GM23248 (cell line): Measurements from ENCODE around the gene SYTL4. TPM values are rescaled to one million over a fixed set of nuclear protein-coding genes. Genes with fewer than 3 reads are reported as not detected.
A peak's percentile ranks its signal among the peaks of the same experiment; 100 is the strongest.

Experiments
- DNase-seq: peaks from one replicate; pipeline ENCODE4 v3.0.0-alpha.2; 2015
- H2AFZ ChIP-seq: fragments of 200-600 bp; sonication (generic); 2 replicates; pipeline ENCODE4 v1.6.1; 2016; ENCODE audit warnings: antibody characterized with exemption
- H3F3A ChIP-seq: fragments of 200-600 bp; sonication (generic); 2 replicates; pipeline ENCODE4 v1.6.1; 2016; ENCODE audit warnings: mild to moderate bottlenecking, antibody characterized with exemption, mixed run types; ENCODE audit not compliant: insufficient read depth
- H3K27ac ChIP-seq: fragments of 200-600 bp; sonication (generic); 2 replicates; pipeline ENCODE4 v1.5.1; 2016; ENCODE audit warnings: mild to moderate bottlenecking
- H3K27me3 ChIP-seq: fragments of 200-600 bp; sonication (generic); replicated peaks from 2 replicates; pipeline ENCODE4 v1.6.1; 2016; ENCODE audit warnings: mild to moderate bottlenecking; ENCODE audit not compliant: insufficient read depth
- H3K36me3 ChIP-seq: fragments of 200-600 bp; sonication (generic); 2 replicates; pipeline ENCODE4 v1.6.1; 2016; ENCODE audit warnings: low read depth, mild to moderate bottlenecking
- H3K4me1 ChIP-seq: fragments of 200-600 bp; sonication (generic); 2 replicates; pipeline ENCODE4 v1.6.1; 2016; ENCODE audit warnings: mild to moderate bottlenecking; ENCODE audit not compliant: insufficient read depth
- H3K4me2 ChIP-seq: fragments of 200-600 bp; sonication (generic); one replicate; pipeline ENCODE4 v1.6.1; 2016; ENCODE audit warnings: mild to moderate bottlenecking; ENCODE audit not compliant: unreplicated experiment
- H3K4me3 ChIP-seq: fragments of 200-600 bp; sonication (generic); 2 replicates; pipeline ENCODE4 v1.5.1; 2016; ENCODE audit warnings: mild to moderate bottlenecking
- H3K79me2 ChIP-seq: fragments of 200-600 bp; sonication (generic); 2 replicates; pipeline ENCODE4 v1.6.1; 2016; ENCODE audit warnings: mild to moderate bottlenecking; ENCODE audit not compliant: insufficient read depth
- H3K9ac ChIP-seq: fragments of 200-600 bp; sonication (generic); 2 replicates; pipeline ENCODE4 v1.6.1; 2016; ENCODE audit warnings: mild to moderate bottlenecking
- H3K9me2 ChIP-seq: fragments of 200-600 bp; sonication (generic); 2 replicates; pipeline ENCODE4 v1.6.1; 2016; ENCODE audit warnings: mixed run types, mild to moderate bottlenecking, moderate library complexity; ENCODE audit not compliant: insufficient read depth
- H3K9me3 ChIP-seq: fragments of 200-600 bp; sonication (generic); one replicate; pipeline ENCODE4 v1.6.1; 2017; ENCODE audit warnings: low read depth
- H4K20me1 ChIP-seq: fragments of 200-600 bp; sonication (generic); 2 replicates; pipeline ENCODE4 v1.6.0; 2016; ENCODE audit not compliant: insufficient read depth
- EZH2 ChIP-seq: fragments of 200-600 bp; sonication (generic); IDR thresholded peaks from 2 replicates; pipeline ENCODE4 v1.6.1; 2018; ENCODE audit warnings: antibody characterized with exemption, mild to moderate bottlenecking; ENCODE audit not compliant: insufficient read depth, poor library complexity, severe bottlenecking
- EZH2phosphoT487 ChIP-seq: fragments of 200-600 bp; sonication (generic); IDR thresholded peaks from 2 replicates; pipeline ENCODE4 v1.6.1; 2018; ENCODE audit warnings: antibody characterized with exemption, moderate library complexity, mild to moderate bottlenecking, low read depth; ENCODE audit not compliant: insufficient read depth
- WGBS, 2 experiments: methylation state at CpG; one replicate each; pipeline ENCODE4 v1.1.6; 2015 to 2017; ENCODE audit warnings: low lambda C conversion rate in 2 of 2, low coverage in 1 of 2; ENCODE audit errors: missing lambda C conversion rate in 2 of 2; 5-methylcytosine and 5-hydroxymethylcytosine counted together
- in situ Hi-C: fragments of 300-500 bp; cut with MboI; formaldehyde crosslinking; loops from 2 replicates; pipeline ENCODE4 v1.15.0; 2020
- polyA plus RNA-seq: library from polyadenylated mRNA; unstranded; fragments of >200 nt; fragmentation: Nextera tagmentation; extraction: Ambion mirVana; gene quantifications from 2 replicates; pipeline ENCODE4 v1.2.1, GENCODE V29; 2016
- total RNA-seq: library from RNA; depleted of rRNA; stranded (reverse); fragments of >200 nt; shearing (Covaris generic); gene quantifications from 2 replicates; pipeline ENCODE4 v1.2.3, GENCODE V29; 2014

Gene SYTL4
- total and polyA plus RNA-seq, 2 experiments from 2014 or later: 1.6 to 3.2 TPM

DNA sequence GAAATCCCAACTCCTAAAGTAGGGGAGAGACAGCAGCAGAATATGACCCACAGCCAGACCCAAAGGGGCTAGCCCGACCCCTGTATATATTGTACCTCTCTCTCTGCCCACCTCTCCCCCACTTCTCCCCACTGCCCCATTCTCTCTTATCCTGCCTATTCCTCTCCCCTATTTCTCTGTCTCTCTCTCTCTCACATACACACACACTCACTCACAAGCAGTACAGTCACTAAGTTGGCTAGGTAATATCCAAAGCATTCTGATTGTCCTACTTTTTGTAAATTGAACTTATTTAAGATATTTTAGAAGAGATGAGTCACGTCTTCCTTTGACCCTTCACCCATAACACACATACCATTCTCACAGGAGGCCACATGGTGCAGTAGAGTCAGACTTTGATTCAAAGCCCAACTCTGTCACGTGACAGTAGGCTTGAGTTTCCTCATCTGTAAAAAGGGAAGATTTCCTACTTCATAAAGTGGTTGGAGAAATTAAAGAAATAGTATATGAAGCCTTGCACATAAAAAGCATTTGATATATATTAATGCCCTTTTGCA, 58.4 kb downstream of the SYTL4 start:
- TF ChIP-seq EZH2 (no peak), EZH2phosphoT487 (no peak)
- Histone ChIP-seq H3K9me3 (no peaks in the 10 kb centered on the region), H3K4me3 (no peak overlapping the region), H3F3A (no peaks in the 10 kb centered on the region), H3K27ac (peak overlapping the region; percentile 46), H3K4me1 (peaks cover 19% of the 10 kb centered on the region), H2AFZ (no peak overlapping the region), H3K9ac (no peak overlapping the region), H3K79me2 (no peaks in the 10 kb centered on the region), H3K9me2 (no peaks in the 10 kb centered on the region), H3K27me3 (no peaks in the 10 kb centered on the region), H3K4me2 (no peak overlapping the region), H3K36me3 (no peaks in the 10 kb centered on the region), H4K20me1 (no peaks in the 10 kb centered on the region)
- peak; percentile 74 for DNase-seq
- 31 to 36% methylated on average over 3 of the region's 3 CpGs for WGBS, 2 experiments
- in situ Hi-C loops: no loop called here

DNA sequence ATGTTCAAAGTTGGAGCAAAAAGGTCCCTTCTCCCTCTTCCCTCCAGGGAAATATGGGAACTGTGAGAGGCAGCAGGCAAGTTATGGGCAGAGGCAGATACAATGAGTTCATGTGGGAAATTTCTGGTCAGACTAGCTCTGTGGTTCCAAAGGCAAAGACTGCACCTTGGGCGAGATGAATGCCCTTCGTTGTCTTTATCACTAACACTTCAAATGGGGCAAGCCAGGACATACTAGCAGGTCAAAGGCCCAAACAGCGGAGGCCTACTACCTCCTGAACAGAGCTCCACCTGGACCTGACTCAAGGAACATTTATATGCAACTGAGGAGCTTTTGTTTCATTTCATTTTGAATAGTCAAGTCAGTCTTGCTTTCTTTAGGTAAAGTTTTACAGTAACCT, 59.0 kb downstream of the SYTL4 start:
- peaks cover 19% of the 10 kb centered on the region for H3K4me1 ChIP-seq
- H3K36me3 ChIP-seq: no peaks in the 10 kb centered on the region
- no peaks in the 10 kb centered on the region for H3K9me2 ChIP-seq
- H3K9ac ChIP-seq: no peak overlapping the region
- TF ChIP-seq EZH2phosphoT487: no peak
- no peak for TF ChIP-seq EZH2
- no peak overlapping the region for H3K4me3 ChIP-seq
- no peak overlapping the region for H3K4me2 ChIP-seq
- WGBS, 2 experiments: 100% methylated on average over 3 of the region's 3 CpGs
- no peak for DNase-seq
- no peaks in the 10 kb centered on the region for H3K27me3 ChIP-seq
- H4K20me1 ChIP-seq: no peaks in the 10 kb centered on the region
- H3K79me2 ChIP-seq: no peaks in the 10 kb centered on the region
- no peaks in the 10 kb centered on the region for H3K9me3 ChIP-seq
- no peaks in the 10 kb centered on the region for H3F3A ChIP-seq
- H3K27ac ChIP-seq: peak overlapping the region; percentile 46
- H2AFZ ChIP-seq: no peak overlapping the region
- in situ Hi-C loops: no loop called here

- Histone ChIP-seq H3K79me2 (no peaks in the 10 kb centered on the region), H2AFZ (no peak overlapping the region), H3K4me3 (no peak overlapping the region), H3K36me3 (no peaks in the 10 kb centered on the region), H3F3A (no peaks in the 10 kb centered on the region), H3K9me2 (no peaks in the 10 kb centered on the region), H3K4me2 (no peak overlapping the region), H3K9ac (no peak overlapping the region), H3K27ac (no peak overlapping the region), H4K20me1 (no peaks in the 10 kb centered on the region), H3K4me1 (peaks cover 11% of the 10 kb centered on the region), H3K9me3 (no peaks in the 10 kb centered on the region), H3K27me3 (no peaks in the 10 kb centered on the region)
- TF ChIP-seq EZH2phosphoT487 (no peak), EZH2 (no peak)
- in situ Hi-C loops: no loop called here
- no peak for DNase-seq
- WGBS, 2 experiments: 51 to 63% methylated on average over 2 of the region's 2 CpGs
Measured at GRCh38 chrX:100663642-100664041, 68.3 kb downstream of the SYTL4 start.

DNA sequence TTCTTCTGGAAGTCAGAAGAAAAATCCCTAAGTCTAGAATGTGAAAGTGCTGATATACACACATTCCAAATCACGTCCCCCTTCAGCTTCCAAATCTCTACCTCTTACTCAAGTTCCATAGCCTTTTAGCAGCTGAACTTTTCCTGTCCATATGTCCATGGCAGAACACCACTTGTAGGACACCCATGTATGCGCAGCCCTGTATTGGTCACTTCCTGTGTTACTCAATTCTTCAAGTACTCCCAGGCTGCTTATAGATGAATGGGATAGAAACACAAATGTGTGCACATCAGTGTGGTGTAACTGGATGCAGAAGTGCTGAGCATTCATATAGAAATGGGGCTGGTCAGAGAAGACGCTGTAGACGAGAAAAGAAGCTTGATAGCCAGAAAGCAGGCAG, 69.1 kb downstream of the SYTL4 start:
- Histone ChIP-seq H4K20me1 (no peaks in the 10 kb centered on the region), H3K4me2 (no peak overlapping the region), H2AFZ (no peak overlapping the region), H3K36me3 (no peaks in the 10 kb centered on the region), H3K4me1 (peaks cover 11% of the 10 kb centered on the region), H3K27me3 (no peaks in the 10 kb centered on the region), H3K4me3 (no peak overlapping the region), H3K27ac (no peak overlapping the region), H3K9me2 (no peaks in the 10 kb centered on the region), H3K9me3 (no peaks in the 10 kb centered on the region), H3K9ac (no peak overlapping the region), H3F3A (no peaks in the 10 kb centered on the region), H3K79me2 (no peaks in the 10 kb centered on the region)
- in situ Hi-C loops: no loop called here
- TF ChIP-seq EZH2 (no peak), EZH2phosphoT487 (no peak)
- DNase-seq: no peak
- 66 to 68% methylated on average over 4 of the region's 4 CpGs for WGBS, 2 experiments

DNA sequence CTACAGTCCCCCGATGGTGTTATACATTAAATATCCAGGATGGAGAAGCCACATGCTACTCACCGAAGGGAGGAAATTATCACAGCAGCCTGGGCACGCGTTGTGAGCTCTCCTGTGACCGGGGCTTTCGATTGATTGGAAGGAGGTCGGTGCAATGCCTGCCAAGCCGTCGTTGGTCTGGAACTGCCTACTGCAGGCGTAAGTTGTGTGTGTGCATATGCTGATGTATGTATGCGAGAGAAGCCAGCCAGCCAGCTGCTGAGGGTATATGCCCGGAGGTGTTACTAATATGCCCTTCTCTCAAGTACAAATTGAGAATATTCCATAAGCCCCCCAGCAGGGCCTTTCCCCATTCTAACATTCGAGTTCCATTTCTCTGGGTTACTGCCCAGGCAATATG, 69.8 kb downstream of the SYTL4 start:
- H3K9ac ChIP-seq: no peak overlapping the region
- no peak overlapping the region for H3K27ac ChIP-seq
- peaks cover 11% of the 10 kb centered on the region for H3K4me1 ChIP-seq
- no peaks in the 10 kb centered on the region for H4K20me1 ChIP-seq
- H3K4me3 ChIP-seq: no peak overlapping the region
- H3K36me3 ChIP-seq: no peaks in the 10 kb centered on the region
- in situ Hi-C loops: no loop called here
- H3K9me2 ChIP-seq: no peaks in the 10 kb centered on the region
- 90% methylated on average over 13 of the region's 13 CpGs for WGBS, 2 experiments
- TF ChIP-seq EZH2phosphoT487: no peak
- no peak for TF ChIP-seq EZH2
- H2AFZ ChIP-seq: no peak overlapping the region
- no peak overlapping the region for H3K4me2 ChIP-seq
- no peaks in the 10 kb centered on the region for H3K27me3 ChIP-seq
- H3K9me3 ChIP-seq: no peaks in the 10 kb centered on the region
- no peaks in the 10 kb centered on the region for H3K79me2 ChIP-seq
- no peaks in the 10 kb centered on the region for H3F3A ChIP-seq
- no peak for DNase-seq
